NCI-H345 treated with DMSO at 0.1 percent for 48 hours (cell line): Measurements from ENCODE around the gene CCNL1.
"Not testable (repeated sequence)": the region's sequence is repeated elsewhere in the genome, so short reads cannot be mapped to it uniquely, and the experiment has no call there.

Experiments used
- DNase-seq: peaks from one replicate; lab custom pipeline; 2025; ENCODE audit not compliant: unreplicated experiment; lab: John Stamatoyannopoulos, UW

The CCNL1 gene

GRCh38 chr3:157159762-157160657 lies at the start of gene CCNL1:
CCNL1 (minus strand) TSS chr3:157160147; CDS start chr3:157160094, 53 bp downstream.
- DNase-seq = peak; percentile 70

GRCh38 chr3:157204880-157205279 lies 44.9 kb upstream of the CCNL1 start:
- no peak for DNase-seq

GRCh38 chr3:157204431-157204830 lies 44.5 kb upstream of the CCNL1 start:
- no peak for DNase-seq

- no peak for DNase-seq
Observed at GRCh38 chr3:157201648-157202278, 41.8 kb upstream of the CCNL1 start.

- DNase-seq = no peak
Observed at GRCh38 chr3:157199841-157200240, 39.9 kb upstream of the CCNL1 start.

GRCh38 chr3:157195965-157196364 lies 36.0 kb upstream of the CCNL1 start:
- no peak for DNase-seq

- not testable (repeated sequence) for DNase-seq
Observed at GRCh38 chr3:157191149-157191548, 31.2 kb upstream of the CCNL1 start.

- DNase-seq = no peak
Observed at GRCh38 chr3:157190380-157190872, 30.5 kb upstream of the CCNL1 start.

GRCh38 chr3:157188391-157188790 lies 28.4 kb upstream of the CCNL1 start:
- DNase-seq = no peak

GRCh38 chr3:157182879-157183278 lies 22.9 kb upstream of the CCNL1 start:
- DNase-seq = no peak

GRCh38 chr3:157180262-157180661 lies 20.3 kb upstream of the CCNL1 start:
- DNase-seq = no peak

GRCh38 chr3:157179365-157179803 lies 19.4 kb upstream of the CCNL1 start:
- DNase-seq = no peak

- DNase-seq = not testable (repeated sequence)
Observed at GRCh38 chr3:157178503-157179364, 18.8 kb upstream of the CCNL1 start.

- DNase-seq = not testable (repeated sequence)
Observed at GRCh38 chr3:157177801-157178453, 18.0 kb upstream of the CCNL1 start.

- DNase-seq = no peak
Observed at GRCh38 chr3:157176934-157177333, 17.0 kb upstream of the CCNL1 start.

GRCh38 chr3:157175691-157176507 lies 16.0 kb upstream of the CCNL1 start:
- DNase-seq = no peak

GRCh38 chr3:157174649-157175498 lies 14.9 kb upstream of the CCNL1 start:
- peak; percentile 95 for DNase-seq

GRCh38 chr3:157174290-157174648 lies 14.3 kb upstream of the CCNL1 start:
- DNase-seq = no peak

GRCh38 chr3:157173343-157173742 lies 13.4 kb upstream of the CCNL1 start:
- DNase-seq = not testable (repeated sequence)
